A549 treated with AZD2906 at 1 μM for 4 hours (cell line): Measurements from ENCODE around the gene BAD. TPM values are rescaled to one million over a fixed set of nuclear protein-coding genes. Genes with fewer than 3 reads are reported as not detected.

Experiments
- total RNA-seq: library from RNA; stranded (reverse); fragments of 200-300 nt; extraction: Qiagen RNA extraction; gene quantifications from 5 replicates; pipeline ENCODE4 v1.2.3, GENCODE V29; 2022

BAD gene
- total RNA-seq, 1 experiment from 2014 or later = 92.7 TPM

Other genes starting within 250 kb of the BAD start
- 0.05 to 0.07 TPM (median 0.06 TPM) in 4 of 5 replicates, not detected in the other for gene FLRT1, start 248.7 kb downstream of the BAD start, total RNA-seq
- gene MACROD1, start 118.6 kb downstream of the BAD start, total RNA-seq = 8.9 to 15.3 TPM (median 13.1 TPM) in 5 replicates
- gene STIP1, start 98.5 kb downstream of the BAD start, total RNA-seq = 213 to 262 TPM (median 229 TPM) in 5 replicates
- gene FERMT3, start 77.9 kb downstream of the BAD start, total RNA-seq = 0.85 to 3.0 TPM (median 1.3 TPM) in 5 replicates
- gene TRPT1, start 58.5 kb downstream of the BAD start, total RNA-seq = 15.6 to 26.8 TPM (median 25.0 TPM) in 5 replicates
- gene NUDT22, start 58.4 kb downstream of the BAD start, total RNA-seq = 31.4 to 40.3 TPM (median 38.4 TPM) in 5 replicates
- 17.5 to 23.5 TPM (median 21.8 TPM) in 5 replicates for gene DNAJC4, start 54.1 kb downstream of the BAD start, total RNA-seq
- gene VEGFB, start 50.1 kb downstream of the BAD start, total RNA-seq = 32.0 to 52.7 TPM (median 48.0 TPM) in 5 replicates
- gene FKBP2, start 43.6 kb downstream of the BAD start, total RNA-seq = 125 to 146 TPM (median 138 TPM) in 5 replicates
- gene PPP1R14B, start 37.7 kb downstream of the BAD start, total RNA-seq = 208 to 384 TPM (median 359 TPM) in 5 replicates
- gene PLCB3, start 33.1 kb downstream of the BAD start, total RNA-seq = 17.0 to 23.5 TPM (median 19.6 TPM) in 5 replicates
- 32.9 to 50.2 TPM (median 46.3 TPM) in 5 replicates for gene GPR137, start 1.2 kb upstream of the BAD start, total RNA-seq
- 0.07 to 0.14 TPM in 2 of 5 replicates, not detected in the others for gene KCNK4, start 6.6 kb upstream of the BAD start, total RNA-seq
- 2.2 to 3.2 TPM (median 2.6 TPM) in 5 replicates for gene CATSPERZ, start 15.7 kb upstream of the BAD start, total RNA-seq
- 38.1 to 59.3 TPM (median 55.6 TPM) in 5 replicates for gene ESRRA, start 20.9 kb upstream of the BAD start, total RNA-seq
- 377 to 453 TPM (median 410 TPM) in 5 replicates for gene TRMT112, start 32.9 kb upstream of the BAD start, total RNA-seq
- 370 to 500 TPM (median 472 TPM) in 5 replicates for gene PRDX5, start 33.5 kb upstream of the BAD start, total RNA-seq
- gene CCDC88B, start 55.5 kb upstream of the BAD start, total RNA-seq = 8.6 to 10.5 TPM (median 10.2 TPM) in 5 replicates
- 50.3 to 66.1 TPM (median 60.0 TPM) in 5 replicates for gene RPS6KA4, start 74.5 kb upstream of the BAD start, total RNA-seq